HUES6 (cell line): ENCODE measurements around the gene ZC3H12C.

ENCODE experiments used
- H3K27ac ChIP-seq: 2 replicates; pipeline ENCODE4 v1.7.0; 2013; ENCODE audit warnings: low read depth, mild to moderate bottlenecking, low read length, inconsistent platforms
- H3K27me3 ChIP-seq: 2 replicates; pipeline ENCODE4 v1.6.1; 2013; ENCODE audit warnings: low read length; ENCODE audit not compliant: control insufficient read depth, insufficient read depth
- H3K36me3 ChIP-seq: 2 replicates; pipeline ENCODE4 v1.6.1; 2013; ENCODE audit warnings: low read length; ENCODE audit not compliant: control insufficient read depth, insufficient read depth
- H3K4me1 ChIP-seq: 2 replicates; pipeline ENCODE4 v1.6.1; 2013; ENCODE audit warnings: low read length; ENCODE audit not compliant: control insufficient read depth, insufficient read depth
- H3K4me3 ChIP-seq: 2 replicates; pipeline ENCODE4 v1.5.1; 2013; ENCODE audit warnings: low read depth, low read length
- H3K9ac ChIP-seq: one replicate; pipeline ENCODE4 v1.6.1; 2013; ENCODE audit warnings: mild to moderate bottlenecking, low read length
- H3K9me3 ChIP-seq: 2 replicates; pipeline ENCODE4 v1.6.1; 2013; ENCODE audit warnings: low read depth, low read length; ENCODE audit not compliant: control insufficient read depth, insufficient read depth

Gene ZC3H12C

DNA sequence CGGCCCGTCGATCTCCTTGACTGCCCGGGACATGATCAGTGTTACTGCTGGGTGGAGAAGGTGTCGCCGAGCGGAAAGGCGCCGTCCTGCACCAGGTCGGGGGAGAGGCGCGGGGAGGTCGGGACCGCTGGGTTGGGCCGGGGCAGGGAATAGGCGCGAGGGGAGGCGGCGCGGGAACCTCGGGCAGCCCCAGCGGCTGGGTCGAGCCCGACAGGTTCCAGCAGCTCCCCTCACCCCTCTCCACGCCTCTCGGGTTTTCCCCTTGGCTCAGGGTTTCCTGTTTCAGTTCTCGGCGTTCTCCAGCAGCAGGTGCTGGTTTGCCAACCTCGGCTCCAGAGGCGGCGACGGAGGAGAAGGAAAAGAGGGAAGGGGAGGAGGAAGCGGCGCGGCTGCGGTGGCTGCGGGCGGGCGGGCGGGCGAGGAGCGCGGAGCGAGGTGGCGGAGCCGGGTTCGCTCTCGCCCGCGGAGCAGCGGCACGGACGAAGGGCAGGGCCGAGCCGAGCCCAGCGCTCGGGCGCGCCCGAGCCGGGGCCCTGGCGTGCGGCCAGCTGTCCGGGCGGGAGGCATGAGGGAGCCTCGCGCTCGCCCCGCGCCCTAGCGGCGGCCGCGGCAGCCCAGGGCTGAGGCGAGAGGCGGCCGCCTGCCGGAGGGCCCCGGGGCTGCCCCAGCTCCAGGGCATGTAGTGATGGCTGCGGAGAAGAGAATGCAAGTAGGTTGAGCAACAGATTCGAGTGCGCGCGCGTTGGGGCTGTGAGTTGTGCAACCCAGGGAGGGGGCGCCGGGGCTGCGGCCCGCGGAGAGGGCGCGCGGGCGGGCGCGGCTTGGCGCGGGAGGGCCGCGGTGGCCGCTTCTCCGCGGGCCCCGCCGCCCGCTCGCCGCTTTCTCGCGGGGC lies at the start of gene ZC3H12C:
ZC3H12C (plus strand) TSS at position 878 of the 892 bp plus-strand sequence. CDS start 20 bp downstream, outside the sequence.
- peak within 1 kb of the TSS; percentile 99 for H3K4me3 ChIP-seq

GRCh38 chr11:110044226-110044968 lies 48.8 kb upstream of the ZC3H12C start:
- Histone ChIP-seq H3K27me3 (no peaks in the 10 kb centered on the region), H3K4me1 (no peaks in the 10 kb centered on the region), H3K4me3 (no peak overlapping the region), H3K9me3 (peaks cover under 1% of the 10 kb centered on the region; the same call in 1 of the 2 replicates), H3K9ac (no peak overlapping the region), H3K27ac (no peak overlapping the region), H3K36me3 (no peaks in the 10 kb centered on the region)

More for the DNA sequence above, at the start of gene ZC3H12C:
- H3K9ac ChIP-seq: peak within 1 kb of the TSS; percentile 89
- H3K27ac ChIP-seq: no peak within 1 kb of the TSS
- no peaks in the 10 kb centered on the region for H3K36me3 ChIP-seq
- H3K9me3 ChIP-seq: no peaks in the 10 kb centered on the region
- H3K4me1 ChIP-seq: peaks cover 19% of the 10 kb centered on the region
- peaks cover 37% of the 10 kb centered on the region for H3K27me3 ChIP-seq

GRCh38 chr11:110046775-110047380 lies 46.3 kb upstream of the ZC3H12C start:
- no peak overlapping the region for H3K9ac ChIP-seq
- H3K36me3 ChIP-seq: no peaks in the 10 kb centered on the region

DNA sequence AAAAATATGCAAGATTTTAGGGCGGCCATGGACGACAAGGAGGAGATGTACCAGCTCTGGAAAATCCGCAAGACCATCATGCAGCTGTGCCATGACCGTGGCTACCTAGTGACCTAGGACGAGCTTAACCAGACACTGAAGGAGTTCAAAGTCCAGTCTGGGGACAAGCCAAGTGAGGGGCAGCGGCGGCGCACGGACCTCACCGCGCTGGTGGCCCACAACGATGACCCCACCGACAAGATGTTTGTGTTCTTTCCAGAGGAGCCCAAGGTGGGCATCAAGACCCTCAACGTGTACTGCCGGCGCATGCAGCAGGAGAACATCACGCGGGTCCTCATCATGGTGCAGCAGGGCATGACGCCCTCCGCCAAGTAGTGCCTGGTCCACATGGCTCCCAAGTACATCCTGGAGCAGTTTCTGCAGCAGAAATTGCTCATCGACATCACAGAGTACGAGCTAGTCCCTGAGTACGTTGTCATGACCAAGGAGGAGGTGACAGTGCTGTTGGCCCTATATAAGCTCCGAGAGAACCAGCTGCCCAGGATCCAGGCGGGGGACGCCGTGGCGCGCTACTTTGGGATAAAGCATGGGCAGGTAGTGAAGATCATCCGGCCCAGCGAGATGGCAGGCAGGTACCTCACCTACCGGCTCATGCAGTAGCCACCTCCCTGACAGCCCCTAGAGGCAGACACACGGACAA lies 43.5 kb upstream of the ZC3H12C start:
- Histone ChIP-seq H3K9me3 (peaks cover 36% of the 10 kb centered on the region), H3K27me3 (no peaks in the 10 kb centered on the region), H3K27ac (no peak overlapping the region), H3K36me3 (no peaks in the 10 kb centered on the region), H3K9ac (no peak overlapping the region), H3K4me1 (no peaks in the 10 kb centered on the region), H3K4me3 (no peak overlapping the region)

More at GRCh38 chr11:110046775-110047380, 46.3 kb upstream of the ZC3H12C start:
- H3K4me1 ChIP-seq: no peaks in the 10 kb centered on the region
- H3K27me3 ChIP-seq: no peaks in the 10 kb centered on the region
- peaks cover 15% of the 10 kb centered on the region for H3K9me3 ChIP-seq
- no peak overlapping the region for H3K4me3 ChIP-seq
- no peak overlapping the region for H3K27ac ChIP-seq

DNA sequence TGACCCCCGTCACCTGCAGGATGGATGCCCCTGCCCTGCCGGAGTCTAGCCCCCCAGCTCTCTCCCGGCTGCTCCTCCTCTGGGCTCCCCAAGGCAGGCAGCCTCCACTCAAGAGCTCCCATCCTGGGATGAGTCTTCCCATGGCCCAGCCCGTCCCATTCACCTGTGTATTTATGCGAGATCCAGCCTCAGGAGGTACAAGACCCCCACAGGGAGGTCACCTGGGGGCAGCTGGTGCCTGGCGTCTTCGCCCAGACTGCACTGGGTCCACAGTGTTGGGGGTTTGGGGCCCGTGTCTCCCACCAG lies 43.0 kb upstream of the ZC3H12C start:
- H3K4me3 ChIP-seq: no peak overlapping the region
- no peaks in the 10 kb centered on the region for H3K27me3 ChIP-seq
- H3K9me3 ChIP-seq: peaks cover 37% of the 10 kb centered on the region
- H3K9ac ChIP-seq: no peak overlapping the region
- H3K27ac ChIP-seq: no peak overlapping the region
- H3K36me3 ChIP-seq: no peaks in the 10 kb centered on the region
- no peaks in the 10 kb centered on the region for H3K4me1 ChIP-seq

GRCh38 chr11:110053848-110054414 lies 39.3 kb upstream of the ZC3H12C start:
- Histone ChIP-seq H3K4me1 (no peaks in the 10 kb centered on the region), H3K27me3 (no peaks in the 10 kb centered on the region), H3K36me3 (no peaks in the 10 kb centered on the region), H3K4me3 (no peak overlapping the region), H3K9me3 (peaks cover 37% of the 10 kb centered on the region), H3K27ac (no peak overlapping the region), H3K9ac (no peak overlapping the region)

DNA sequence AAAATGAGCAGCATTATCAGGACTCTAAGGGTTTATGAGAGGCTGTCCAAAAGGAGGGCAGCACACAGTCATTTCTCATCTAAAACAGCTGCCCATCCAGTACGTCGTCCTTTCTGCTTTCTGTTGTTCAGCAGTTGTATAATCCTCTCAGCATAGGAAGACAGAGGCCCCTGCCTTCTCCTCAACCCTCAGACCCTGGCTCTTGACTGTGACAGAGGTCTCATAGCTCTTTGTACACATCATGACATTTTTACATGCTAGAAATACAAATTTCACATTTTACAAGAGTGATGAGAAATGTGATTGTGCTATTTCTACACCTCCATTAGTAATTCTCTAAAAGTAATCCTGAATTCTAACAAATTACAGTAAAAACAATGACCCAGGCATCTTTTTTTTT lies 36.2 kb upstream of the ZC3H12C start:
- Histone ChIP-seq H3K9me3 (peaks cover 22% of the 10 kb centered on the region), H3K27ac (no peak overlapping the region), H3K4me1 (no peaks in the 10 kb centered on the region), H3K27me3 (no peaks in the 10 kb centered on the region), H3K9ac (no peak overlapping the region), H3K4me3 (no peak overlapping the region), H3K36me3 (no peaks in the 10 kb centered on the region)

DNA sequence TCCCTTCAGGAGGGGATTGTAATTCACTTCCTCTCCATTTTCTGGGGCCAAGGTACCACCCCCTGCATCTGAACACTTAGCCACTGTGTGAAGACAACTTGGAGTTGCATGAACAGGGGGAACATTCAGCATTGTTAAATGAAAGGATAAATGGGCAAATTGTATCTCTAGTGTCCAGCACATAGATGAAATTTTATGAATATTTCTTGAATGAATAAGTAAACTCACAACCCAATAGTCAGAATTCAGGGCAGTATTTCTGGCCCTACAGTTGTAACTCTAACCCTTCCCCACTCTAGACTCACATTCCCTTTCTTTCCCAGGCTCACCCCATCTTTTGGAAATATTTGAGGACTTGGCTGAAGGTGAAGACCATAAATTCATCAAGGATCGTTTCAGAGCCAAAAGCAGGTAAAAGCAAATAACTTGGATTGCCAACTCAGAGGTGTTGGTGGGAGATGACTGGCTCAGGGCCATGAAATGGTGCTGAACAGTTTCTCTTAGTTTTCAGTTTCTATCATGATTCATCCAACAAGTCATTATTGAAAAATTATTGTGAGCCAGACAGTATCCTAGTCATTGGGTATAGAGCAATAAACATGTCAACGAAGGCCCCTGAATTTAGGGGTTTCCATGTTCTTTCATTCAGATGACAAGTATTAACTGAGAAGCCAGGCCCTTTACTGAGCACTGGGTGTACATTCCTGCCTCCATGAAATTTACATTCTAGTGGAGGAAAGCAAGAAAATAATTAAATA lies 33.3 kb upstream of the ZC3H12C start:
- Histone ChIP-seq H3K4me1 (no peaks in the 10 kb centered on the region), H3K9ac (no peak overlapping the region), H3K4me3 (no peak overlapping the region), H3K9me3 (no peaks in the 10 kb centered on the region), H3K27ac (no peak overlapping the region), H3K27me3 (no peaks in the 10 kb centered on the region), H3K36me3 (no peaks in the 10 kb centered on the region)

- H3K4me3 ChIP-seq: no peak overlapping the region
Measured at GRCh38 chr11:110061296-110061695, 31.9 kb upstream of the ZC3H12C start.

DNA sequence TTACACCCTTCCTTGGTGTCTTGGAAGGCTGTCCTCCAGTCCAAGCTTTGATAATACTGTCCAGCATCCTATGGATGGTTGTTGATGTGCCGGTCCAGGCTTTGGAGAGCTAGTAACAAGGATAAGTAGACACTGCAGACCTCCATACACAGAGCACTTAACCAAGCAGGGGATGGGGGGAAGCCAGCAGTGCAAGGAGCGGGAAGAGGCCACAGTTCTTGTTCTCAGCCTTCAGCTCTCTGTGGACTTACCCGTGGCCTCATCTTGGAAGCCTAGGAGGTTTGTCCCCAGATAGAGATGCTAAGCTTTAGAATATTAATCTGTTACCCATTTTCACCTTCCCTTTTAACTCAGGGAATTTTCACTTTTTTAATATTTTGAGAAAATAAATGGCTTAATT lies 30.9 kb upstream of the ZC3H12C start:
- H3K4me3 ChIP-seq: no peak overlapping the region
- H3K27me3 ChIP-seq: no peaks in the 10 kb centered on the region
- no peak overlapping the region for H3K9ac ChIP-seq
- H3K36me3 ChIP-seq: no peaks in the 10 kb centered on the region
- no peaks in the 10 kb centered on the region for H3K4me1 ChIP-seq
- no peak overlapping the region for H3K27ac ChIP-seq
- H3K9me3 ChIP-seq: no peaks in the 10 kb centered on the region

More at GRCh38 chr11:110061296-110061695, 31.9 kb upstream of the ZC3H12C start:
- Histone ChIP-seq H3K27me3 (no peaks in the 10 kb centered on the region), H3K27ac (no peak overlapping the region), H3K4me1 (no peaks in the 10 kb centered on the region), H3K9ac (no peak overlapping the region), H3K9me3 (no peaks in the 10 kb centered on the region), H3K36me3 (no peaks in the 10 kb centered on the region)
